ENCODE data around the gene ARNT2. TPM values are rescaled to one million over a fixed set of nuclear protein-coding genes. Genes with fewer than 3 reads are reported as not detected.

Gene ARNT2
- total and polyA plus RNA-seq, 5 donors from 2014 or later: not detected

- Mint-ChIP-seq H3K9me3 (peaks cover 0 to 2% (median 0%) of the 10 kb centered on the region in 7 donors), H3K36me3 (no peaks in the 10 kb centered on the region), H3K27me3 (peaks cover 5% of the 10 kb centered on the region), H3K4me3 (no peak overlapping the region), H3K4me1 (no peaks in the 10 kb centered on the region), H3K27ac (no peak overlapping the region)
- no peak overlapping the region for H3K4me3 ChIP-seq (ENCODE audit: low read depth, low read length)
- ATAC-seq (ENCODE audit: low read depth in 2 of 2) (no peak), DNase-seq (no peak)
- no peaks in the 10 kb centered on the region for H3K36me3 ChIP-seq (ENCODE audit: control insufficient read depth, insufficient read depth, low read length)
- peaks cover 2% of the 10 kb centered on the region for H3K27me3 ChIP-seq (ENCODE audit: control insufficient read depth, insufficient read depth, low read length)
- H3K9me3 ChIP-seq (ENCODE audit: control insufficient read depth in 2 of 2, low read length in 2 of 2): no peaks in the 10 kb centered on the region
- H3K27ac ChIP-seq (ENCODE audit: insufficient read depth, low read length, poor library complexity, severe bottlenecking): no peak overlapping the region
- H3K4me1 ChIP-seq (ENCODE audit: control insufficient read depth, insufficient read depth, low read length, poor library complexity, severe bottlenecking): no peaks in the 10 kb centered on the region
These were observed 154.6 kb downstream of the ARNT2 start for GRCh38 chr15:80558631-80559319.

GRCh38 chr15:80559320-80559693 is 155.1 kb downstream of the ARNT2 start:
- Histone ChIP-seq H3K4me1 (ENCODE audit: control insufficient read depth, insufficient read depth, low read length, poor library complexity, severe bottlenecking) (no peaks in the 10 kb centered on the region), H3K4me3 (ENCODE audit: low read depth, low read length) (no peak overlapping the region), H3K27me3 (ENCODE audit: control insufficient read depth, insufficient read depth, low read length) (no peaks in the 10 kb centered on the region), H3K9me3 (ENCODE audit: control insufficient read depth in 2 of 2, low read length in 2 of 2) (no peaks in the 10 kb centered on the region), H3K36me3 (ENCODE audit: control insufficient read depth, insufficient read depth, low read length) (no peaks in the 10 kb centered on the region), H3K27ac (ENCODE audit: insufficient read depth, low read length, poor library complexity, severe bottlenecking) (no peak overlapping the region)
- no peak for ATAC-seq (ENCODE audit: low read depth in 2 of 2)
- H3K9me3 Mint-ChIP-seq: peaks cover 0 to 2% (median 0%) of the 10 kb centered on the region in 7 donors
- no peak overlapping the region for H3K27ac Mint-ChIP-seq
- H3K27me3 Mint-ChIP-seq: peaks cover 5% of the 10 kb centered on the region
- H3K36me3 Mint-ChIP-seq: no peaks in the 10 kb centered on the region
- DNase-seq: no peak
- H3K4me1 Mint-ChIP-seq: no peaks in the 10 kb centered on the region
- no peak overlapping the region for H3K4me3 Mint-ChIP-seq

- Mint-ChIP-seq H3K36me3 (no peaks in the 10 kb centered on the region), H3K9me3 (peaks cover 0 to 2% (median 0%) of the 10 kb centered on the region in 7 donors), H3K4me3 (no peak overlapping the region), H3K4me1 (no peaks in the 10 kb centered on the region), H3K27ac (no peak overlapping the region), H3K27me3 (peaks cover 5% of the 10 kb centered on the region)
- Histone ChIP-seq H3K9me3 (ENCODE audit: control insufficient read depth in 2 of 2, low read length in 2 of 2) (no peaks in the 10 kb centered on the region), H3K27me3 (ENCODE audit: control insufficient read depth, insufficient read depth, low read length) (no peaks in the 10 kb centered on the region), H3K36me3 (ENCODE audit: control insufficient read depth, insufficient read depth, low read length) (no peaks in the 10 kb centered on the region), H3K4me3 (ENCODE audit: low read depth, low read length) (no peak overlapping the region), H3K4me1 (ENCODE audit: control insufficient read depth, insufficient read depth, low read length, poor library complexity, severe bottlenecking) (no peaks in the 10 kb centered on the region), H3K27ac (ENCODE audit: insufficient read depth, low read length, poor library complexity, severe bottlenecking) (no peak overlapping the region)
- DNase-seq: no peak
- no peak for ATAC-seq (ENCODE audit: low read depth in 2 of 2)
These were observed 155.6 kb downstream of the ARNT2 start for GRCh38 chr15:80559761-80560160.

- ATAC-seq (ENCODE audit: low read depth in 2 of 2): no peak
- H3K27me3 Mint-ChIP-seq: peaks cover 8% of the 10 kb centered on the region
- no peak overlapping the region for H3K27ac ChIP-seq (ENCODE audit: insufficient read depth, low read length, poor library complexity, severe bottlenecking)
- no peaks in the 10 kb centered on the region for H3K36me3 Mint-ChIP-seq
- H3K4me1 Mint-ChIP-seq: no peaks in the 10 kb centered on the region
- no peak for DNase-seq
- no peak overlapping the region for H3K4me3 Mint-ChIP-seq
- no peaks in the 10 kb centered on the region for H3K27me3 ChIP-seq (ENCODE audit: control insufficient read depth, insufficient read depth, low read length)
- H3K36me3 ChIP-seq (ENCODE audit: control insufficient read depth, insufficient read depth, low read length): no peaks in the 10 kb centered on the region
- no peak overlapping the region for H3K27ac Mint-ChIP-seq
- H3K4me3 ChIP-seq (ENCODE audit: low read depth, low read length): no peak overlapping the region
- no peaks in the 10 kb centered on the region for H3K4me1 ChIP-seq (ENCODE audit: control insufficient read depth, insufficient read depth, low read length, poor library complexity, severe bottlenecking)
- H3K9me3 Mint-ChIP-seq: peaks cover 0 to 2% (median 0%) of the 10 kb centered on the region in 7 donors
- H3K9me3 ChIP-seq (ENCODE audit: control insufficient read depth in 2 of 2, low read length in 2 of 2): no peaks in the 10 kb centered on the region
These were observed 156.6 kb downstream of the ARNT2 start for GRCh38 chr15:80560601-80561400.

GRCh38 chr15:80561500-80561899 is 157.3 kb downstream of the ARNT2 start:
- Mint-ChIP-seq H3K4me1 (no peaks in the 10 kb centered on the region), H3K36me3 (no peaks in the 10 kb centered on the region), H3K27ac (no peak overlapping the region), H3K9me3 (peaks cover 0 to 2% (median 0%) of the 10 kb centered on the region in 7 donors), H3K27me3 (peaks cover 15% of the 10 kb centered on the region), H3K4me3 (no peak overlapping the region)
- H3K27ac ChIP-seq (ENCODE audit: insufficient read depth, low read length, poor library complexity, severe bottlenecking): no peak overlapping the region
- no peaks in the 10 kb centered on the region for H3K9me3 ChIP-seq (ENCODE audit: control insufficient read depth in 2 of 2, low read length in 2 of 2)
- no peaks in the 10 kb centered on the region for H3K27me3 ChIP-seq (ENCODE audit: control insufficient read depth, insufficient read depth, low read length)
- H3K36me3 ChIP-seq (ENCODE audit: control insufficient read depth, insufficient read depth, low read length): no peaks in the 10 kb centered on the region
- ATAC-seq (ENCODE audit: low read depth in 2 of 2) (no peak), DNase-seq (no peak)
- H3K4me1 ChIP-seq (ENCODE audit: control insufficient read depth, insufficient read depth, low read length, poor library complexity, severe bottlenecking): no peaks in the 10 kb centered on the region
- no peak overlapping the region for H3K4me3 ChIP-seq (ENCODE audit: low read depth, low read length)

- no peaks in the 10 kb centered on the region for H3K36me3 ChIP-seq (ENCODE audit: control insufficient read depth, insufficient read depth, low read length)
- H3K9me3 Mint-ChIP-seq: peaks cover 0 to 2% (median 0%) of the 10 kb centered on the region in 7 donors
- H3K4me1 Mint-ChIP-seq: no peaks in the 10 kb centered on the region
- H3K4me1 ChIP-seq (ENCODE audit: control insufficient read depth, insufficient read depth, low read length, poor library complexity, severe bottlenecking): no peaks in the 10 kb centered on the region
- no peak overlapping the region for H3K27ac ChIP-seq (ENCODE audit: insufficient read depth, low read length, poor library complexity, severe bottlenecking)
- no peak overlapping the region for H3K4me3 ChIP-seq (ENCODE audit: low read depth, low read length)
- H3K27me3 Mint-ChIP-seq: peaks cover 16% of the 10 kb centered on the region
- no peaks in the 10 kb centered on the region for H3K36me3 Mint-ChIP-seq
- H3K27ac Mint-ChIP-seq: no peak overlapping the region
- no peak overlapping the region for H3K4me3 Mint-ChIP-seq
- no peaks in the 10 kb centered on the region for H3K27me3 ChIP-seq (ENCODE audit: control insufficient read depth, insufficient read depth, low read length)
- ATAC-seq (ENCODE audit: low read depth in 2 of 2): no peak
- no peak for DNase-seq
- no peaks in the 10 kb centered on the region for H3K9me3 ChIP-seq (ENCODE audit: control insufficient read depth in 2 of 2, low read length in 2 of 2)
These were observed 157.9 kb downstream of the ARNT2 start for GRCh38 chr15:80562033-80562432.

GRCh38 chr15:80562846-80563245 is 158.7 kb downstream of the ARNT2 start:
- Histone ChIP-seq H3K27ac (ENCODE audit: insufficient read depth, low read length, poor library complexity, severe bottlenecking) (no peak overlapping the region), H3K4me1 (ENCODE audit: control insufficient read depth, insufficient read depth, low read length, poor library complexity, severe bottlenecking) (no peaks in the 10 kb centered on the region), H3K27me3 (ENCODE audit: control insufficient read depth, insufficient read depth, low read length) (no peaks in the 10 kb centered on the region), H3K9me3 (ENCODE audit: control insufficient read depth in 2 of 2, low read length in 2 of 2) (no peaks in the 10 kb centered on the region), H3K36me3 (ENCODE audit: control insufficient read depth, insufficient read depth, low read length) (no peaks in the 10 kb centered on the region), H3K4me3 (ENCODE audit: low read depth, low read length) (no peak overlapping the region)
- DNase-seq (no peak), ATAC-seq (ENCODE audit: low read depth in 2 of 2) (no peak)
- Mint-ChIP-seq H3K9me3 (peaks cover 0 to 1% (median 0%) of the 10 kb centered on the region in 7 donors), H3K36me3 (no peaks in the 10 kb centered on the region), H3K4me3 (no peak overlapping the region), H3K4me1 (no peaks in the 10 kb centered on the region), H3K27me3 (peaks cover 16% of the 10 kb centered on the region), H3K27ac (no peak overlapping the region)
